HG03066 (cell line): ENCODE measurements around the gene SLC39A9.
"Not testable (repeated sequence)": the region's sequence is repeated elsewhere in the genome, so short reads cannot be mapped to it uniquely, and the experiment has no call there.

Source experiments
- ATAC-seq: cut with Tn5 transposase; IDR thresholded peaks from one replicate; pipeline ENCODE4 v1.9.1; 2021; ENCODE audit warnings: low read depth; ENCODE audit not compliant: unreplicated experiment

The SLC39A9 gene

GRCh38 chr14:69366761-69367160 lies 31.7 kb upstream of the SLC39A9 start:
- no peak for ATAC-seq

- no peak for ATAC-seq
Observed at GRCh38 chr14:69368381-69368780, 30.1 kb upstream of the SLC39A9 start.

- ATAC-seq: no peak
Observed at GRCh38 chr14:69370061-69370460, 28.4 kb upstream of the SLC39A9 start.

GRCh38 chr14:69372146-69372545 lies 26.3 kb upstream of the SLC39A9 start:
- ATAC-seq: no peak

- no peak for ATAC-seq
Observed at GRCh38 chr14:69373104-69373503, 25.4 kb upstream of the SLC39A9 start.

- no peak for ATAC-seq
Observed at GRCh38 chr14:69374235-69374634, 24.3 kb upstream of the SLC39A9 start.

GRCh38 chr14:69375182-69375581 lies 23.3 kb upstream of the SLC39A9 start:
- ATAC-seq: no peak

GRCh38 chr14:69375722-69376121 lies 22.8 kb upstream of the SLC39A9 start:
- no peak for ATAC-seq

- no peak for ATAC-seq
Observed at GRCh38 chr14:69376439-69376838, 22.1 kb upstream of the SLC39A9 start.

- no peak for ATAC-seq
Observed at GRCh38 chr14:69378274-69378673, 20.2 kb upstream of the SLC39A9 start.

- ATAC-seq: no peak
Observed at GRCh38 chr14:69387311-69387710, 11.2 kb upstream of the SLC39A9 start.

- ATAC-seq: not testable (repeated sequence)
Observed at GRCh38 chr14:69391400-69391799, 7.1 kb upstream of the SLC39A9 start.

- ATAC-seq: no peak
Observed at GRCh38 chr14:69392481-69392880, 6.0 kb upstream of the SLC39A9 start.

GRCh38 chr14:69395929-69396328 lies 2.6 kb upstream of the SLC39A9 start:
- ATAC-seq: no peak

GRCh38 chr14:69398818-69399210 lies 322 bp downstream of the SLC39A9 start:
- ATAC-seq: no peak

GRCh38 chr14:69399750-69400149 lies 1.3 kb downstream of the SLC39A9 start:
- no peak for ATAC-seq

GRCh38 chr14:69400154-69400553 lies 1.7 kb downstream of the SLC39A9 start:
- no peak for ATAC-seq

GRCh38 chr14:69401841-69402240 lies 3.3 kb downstream of the SLC39A9 start:
- no peak for ATAC-seq

GRCh38 chr14:69404478-69404877 lies 6.0 kb downstream of the SLC39A9 start:
- ATAC-seq: no peak

- no peak for ATAC-seq
Observed at GRCh38 chr14:69404883-69405282, 6.4 kb downstream of the SLC39A9 start.

GRCh38 chr14:69405762-69406161 lies 7.3 kb downstream of the SLC39A9 start:
- ATAC-seq: no peak

GRCh38 chr14:69408331-69408960 lies 10.0 kb downstream of the SLC39A9 start:
- ATAC-seq: no peak

GRCh38 chr14:69413483-69413882 lies 15.0 kb downstream of the SLC39A9 start:
- no peak for ATAC-seq
